Omental fat pad (tissue), 4 donors: ENCODE results near the gene RAB5IF. TPM values are rescaled to one million over a fixed set of nuclear protein-coding genes. Genes with fewer than 3 reads are reported as not detected.

ENCODE experiments used
- ATAC-seq: fragments of 150-250 bp; one replicate; pipeline ENCODE4 v1.9.1; 2016; ENCODE audit warnings: mild to moderate bottlenecking, moderate library complexity; ENCODE audit not compliant: low FRiP score
- DNase-seq: peaks from one replicate; pipeline ENCODE4 v3.0.0-alpha.2; 2019; ENCODE audit warnings: low spot score
- CTCF ChIP-seq, 3 donors: fragments of 450-650 bp; IDR thresholded peaks; one replicate each; pipeline ENCODE4 v1.5.1; 2016 to 2017; ENCODE audit warnings: antibody characterized with exemption in 3 of 3, mild to moderate bottlenecking in 3 of 3, moderate library complexity in 2 of 3
- total RNA-seq, 4 donors: library from RNA; depleted of rRNA; stranded (reverse); fragments of >200 nt; gene quantifications; one replicate each; pipeline ENCODE4 v1.1.0, GENCODE V29; 2016

RAB5IF gene
- total RNA-seq, 4 donors from 2014 or later: 66.8 to 117 (median 89.1) TPM

GRCh38 chr20:36620917-36621316 lies 15.3 kb downstream of the RAB5IF start:
- DNase-seq (no peak), ATAC-seq (no peak)
- TF ChIP-seq CTCF (IDR thresholded peaks at IDR 0.05): no peak

GRCh38 chr20:36623444-36623843 lies 17.9 kb downstream of the RAB5IF start:
- no peak for TF ChIP-seq CTCF (IDR thresholded peaks at IDR 0.05)
- DNase-seq: no peak
- ATAC-seq: no peak

GRCh38 chr20:36624068-36624943 lies 18.7 kb downstream of the RAB5IF start:
- no peak for TF ChIP-seq CTCF (IDR thresholded peaks at IDR 0.05)
- ATAC-seq: no peak
- DNase-seq: no peak

- no peak for TF ChIP-seq CTCF (IDR thresholded peaks at IDR 0.05)
- ATAC-seq (no peak), DNase-seq (no peak)
Observed at GRCh38 chr20:36624944-36625324, 19.4 kb downstream of the RAB5IF start.

- ATAC-seq (no peak), DNase-seq (no peak)
- TF ChIP-seq CTCF (IDR thresholded peaks at IDR 0.05): no peak
Observed at GRCh38 chr20:36628076-36628475, 22.5 kb downstream of the RAB5IF start.

GRCh38 chr20:36629719-36630681 lies 24.4 kb downstream of the RAB5IF start:
- no peak for TF ChIP-seq CTCF (IDR thresholded peaks at IDR 0.05)
- DNase-seq: no peak
- no peak for ATAC-seq
